Measurements from ENCODE around the gene NKAIN2. TPM values are rescaled to one million over a fixed set of nuclear protein-coding genes. Genes with fewer than 3 reads are reported as not detected.
"Not testable (repeated sequence)": the region's sequence is repeated elsewhere in the genome, so short reads cannot be mapped to it uniquely, and the experiment has no call there.

Gene NKAIN2
- polyA plus RNA-seq, 1 donor from 2014 or later: not detected

- H3K27ac Mint-ChIP-seq, H3K4me1 Mint-ChIP-seq, H3K4me3 Mint-ChIP-seq, H3K27me3 Mint-ChIP-seq, H3K36me3 Mint-ChIP-seq: not testable (repeated sequence)
- peaks cover 0 to 15% (median 2%) of the 10 kb centered on the region in 3 donors for H3K9me3 Mint-ChIP-seq
These were observed 934.1 kb downstream of the NKAIN2 start for GRCh38 chr6:124737804-124738203.

DNA sequence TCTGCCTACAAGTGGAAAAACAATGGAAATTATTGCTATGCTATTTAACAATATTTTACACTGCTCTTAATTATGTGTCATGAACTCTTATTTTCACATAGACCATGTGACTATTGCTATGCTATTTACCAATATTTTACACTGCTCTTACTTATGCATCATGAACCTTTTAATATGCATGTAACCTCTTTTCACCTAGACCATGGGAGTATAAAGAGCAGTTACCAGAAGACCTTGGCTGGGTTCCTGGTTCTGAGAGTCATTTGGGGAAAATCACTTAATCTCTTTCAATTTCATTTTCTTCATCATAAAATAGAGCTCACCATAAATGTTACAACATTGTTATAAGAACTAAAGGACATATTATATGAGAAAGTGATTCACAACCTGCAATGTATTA lies 934.8 kb downstream of the NKAIN2 start:
- Mint-ChIP-seq H3K9me3 (peaks cover 0 to 18% (median 2%) of the 10 kb centered on the region in 3 donors), H3K4me3 (no peak overlapping the region), H3K4me1 (no peaks in the 10 kb centered on the region), H3K27ac (no peak overlapping the region), H3K36me3 (no peaks in the 10 kb centered on the region), H3K27me3 (no peaks in the 10 kb centered on the region)

DNA sequence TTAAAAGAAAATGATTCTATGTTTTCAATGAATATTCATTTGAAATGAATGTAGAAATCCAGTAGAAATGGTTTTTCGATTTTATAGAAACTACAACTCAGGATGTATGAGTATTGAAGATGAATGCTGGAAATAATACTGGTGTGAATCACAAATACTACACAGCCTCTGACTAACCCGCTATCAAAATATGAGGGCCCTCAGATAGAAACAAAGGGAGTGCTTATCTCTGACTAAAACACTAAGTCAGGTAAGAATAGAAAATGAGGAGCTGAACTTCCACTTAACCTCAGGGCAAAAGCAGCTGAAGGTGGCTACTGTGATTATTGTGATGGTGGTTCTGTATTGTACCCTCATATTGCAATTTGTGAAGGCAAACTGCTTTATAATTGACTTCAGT lies 937.7 kb downstream of the NKAIN2 start:
- no peaks in the 10 kb centered on the region for H3K27me3 Mint-ChIP-seq
- peaks cover 0 to 20% (median 2%) of the 10 kb centered on the region in 3 donors for H3K9me3 Mint-ChIP-seq

GRCh38 chr6:124742971-124743370 lies 939.3 kb downstream of the NKAIN2 start:
- H3K4me3 Mint-ChIP-seq: no peak overlapping the region
- H3K27ac Mint-ChIP-seq: no peak overlapping the region
- H3K9me3 Mint-ChIP-seq: peaks cover 1 to 13% (median 2%) of the 10 kb centered on the region in 3 donors
- H3K4me1 Mint-ChIP-seq: no peaks in the 10 kb centered on the region
- H3K27me3 Mint-ChIP-seq: no peaks in the 10 kb centered on the region
- H3K36me3 Mint-ChIP-seq: no peaks in the 10 kb centered on the region

More for the DNA sequence above, 937.7 kb downstream of the NKAIN2 start:
- H3K27ac Mint-ChIP-seq: no peak overlapping the region
- H3K36me3 Mint-ChIP-seq: no peaks in the 10 kb centered on the region
- H3K4me3 Mint-ChIP-seq: no peak overlapping the region
- no peaks in the 10 kb centered on the region for H3K4me1 Mint-ChIP-seq

DNA sequence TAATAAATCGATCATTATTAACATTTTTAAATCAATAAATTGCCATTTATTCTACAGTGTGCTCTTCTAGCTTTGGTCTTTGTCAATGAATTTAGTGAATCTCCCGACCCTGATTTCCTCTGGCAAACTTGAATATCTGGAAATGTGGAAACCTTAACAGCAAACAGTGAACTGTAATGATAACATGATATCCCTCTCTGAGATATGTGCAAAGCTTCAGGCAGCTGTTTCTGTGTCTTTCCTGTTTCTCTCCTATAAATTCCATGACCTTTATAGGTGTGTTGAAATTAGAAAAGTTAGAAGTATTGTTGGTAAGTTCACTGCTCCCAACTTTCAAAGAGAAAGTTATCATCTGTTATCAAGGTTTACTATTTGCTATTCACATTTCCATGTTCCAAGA lies 939.8 kb downstream of the NKAIN2 start:
- peaks cover 1 to 13% (median 2%) of the 10 kb centered on the region in 3 donors for H3K9me3 Mint-ChIP-seq

DNA sequence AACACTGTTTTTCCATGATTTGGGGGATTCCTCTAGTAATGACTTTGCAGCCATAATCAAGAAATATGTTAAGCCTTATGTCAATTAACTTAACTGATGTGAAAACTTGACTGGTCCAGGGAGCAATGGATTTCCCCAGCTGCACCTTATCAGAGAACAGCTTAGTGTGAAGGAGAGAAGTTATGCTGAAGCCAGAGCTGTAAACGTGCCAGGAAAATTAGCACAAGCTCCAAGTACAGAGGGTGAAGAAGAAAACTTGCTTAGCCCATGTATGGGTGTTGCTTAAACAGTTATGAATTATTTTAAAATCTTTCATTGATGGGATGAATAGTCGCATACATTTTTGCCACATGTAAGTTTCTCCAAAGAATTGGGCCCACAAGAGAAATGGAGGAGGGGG lies 943.7 kb downstream of the NKAIN2 start:
- Mint-ChIP-seq H3K36me3 (peaks cover 1% of the 10 kb centered on the region), H3K27ac (no peak overlapping the region), H3K9me3 (peaks cover 1 to 5% (median 2%) of the 10 kb centered on the region in 3 donors), H3K27me3 (no peaks in the 10 kb centered on the region), H3K4me1 (no peaks in the 10 kb centered on the region), H3K4me3 (no peak overlapping the region)

More for the DNA sequence above, 939.8 kb downstream of the NKAIN2 start:
- H3K27ac Mint-ChIP-seq: no peak overlapping the region
- H3K4me1 Mint-ChIP-seq: no peaks in the 10 kb centered on the region
- no peaks in the 10 kb centered on the region for H3K27me3 Mint-ChIP-seq
- no peaks in the 10 kb centered on the region for H3K36me3 Mint-ChIP-seq
- H3K4me3 Mint-ChIP-seq: no peak overlapping the region

- H3K27ac Mint-ChIP-seq: no peak overlapping the region
- no peak overlapping the region for H3K4me3 Mint-ChIP-seq
- no peaks in the 10 kb centered on the region for H3K4me1 Mint-ChIP-seq
- H3K9me3 Mint-ChIP-seq: peaks cover 1 to 4% (median 3%) of the 10 kb centered on the region in 3 donors
- H3K27me3 Mint-ChIP-seq: no peaks in the 10 kb centered on the region
- peaks cover 1% of the 10 kb centered on the region for H3K36me3 Mint-ChIP-seq
These were observed 945.1 kb downstream of the NKAIN2 start for GRCh38 chr6:124748778-124749177.

DNA sequence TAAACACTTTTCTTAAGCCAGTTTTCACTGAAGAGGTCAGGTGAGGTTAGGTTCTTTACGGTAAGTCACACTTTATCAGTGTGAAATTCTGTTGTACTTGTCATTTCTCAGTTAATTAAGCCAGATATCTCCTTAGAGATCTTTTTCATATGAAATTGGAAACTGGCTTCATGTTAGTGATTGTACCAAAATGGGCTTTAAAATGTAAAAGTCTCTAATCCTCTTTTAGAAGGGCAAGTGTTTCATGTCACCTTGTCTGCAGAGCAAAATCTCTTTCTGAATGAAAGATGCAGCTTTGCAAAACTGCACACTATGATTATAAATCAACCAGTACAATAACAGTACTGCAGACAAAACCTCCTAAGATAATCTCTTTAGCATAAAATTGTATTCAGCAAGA lies 949.3 kb downstream of the NKAIN2 start:
- Mint-ChIP-seq H3K36me3 (peaks cover 1% of the 10 kb centered on the region), H3K27ac (no peak overlapping the region), H3K4me3 (no peak overlapping the region), H3K27me3 (no peaks in the 10 kb centered on the region), H3K9me3 (peaks cover 3 to 12% (median 5%) of the 10 kb centered on the region in 3 donors), H3K4me1 (no peaks in the 10 kb centered on the region)

DNA sequence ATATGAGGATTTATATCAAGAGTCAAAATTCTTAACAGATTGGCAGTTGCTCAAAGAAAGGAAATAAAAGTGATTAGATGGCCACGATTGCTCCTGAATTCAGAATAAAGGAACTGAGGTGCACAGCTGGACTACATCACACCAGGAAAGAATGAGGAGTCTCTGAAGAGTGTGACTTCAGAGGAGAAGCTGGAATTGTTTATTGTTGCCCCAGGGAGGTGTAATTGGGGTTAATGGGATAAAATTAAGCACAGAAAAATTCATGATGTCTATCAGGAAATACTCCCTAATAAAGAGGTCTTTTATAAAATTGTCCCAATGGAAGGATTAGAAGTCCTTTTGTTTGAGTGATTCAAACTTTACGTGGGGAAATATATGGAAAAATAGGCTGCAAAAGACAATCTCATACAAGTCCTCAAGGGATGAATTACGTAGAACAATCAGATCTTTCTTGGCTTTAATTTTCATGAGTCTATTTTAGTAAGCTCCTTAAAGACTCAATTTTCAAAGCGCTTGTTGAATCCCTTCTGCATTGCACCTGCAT lies 950.0 kb downstream of the NKAIN2 start:
- H3K9me3 Mint-ChIP-seq: peaks cover 3 to 13% (median 6%) of the 10 kb centered on the region in 3 donors
- no peaks in the 10 kb centered on the region for H3K4me1 Mint-ChIP-seq
- peaks cover 1% of the 10 kb centered on the region for H3K36me3 Mint-ChIP-seq
- no peak overlapping the region for H3K4me3 Mint-ChIP-seq
- no peaks in the 10 kb centered on the region for H3K27me3 Mint-ChIP-seq
- H3K27ac Mint-ChIP-seq: no peak overlapping the region

DNA sequence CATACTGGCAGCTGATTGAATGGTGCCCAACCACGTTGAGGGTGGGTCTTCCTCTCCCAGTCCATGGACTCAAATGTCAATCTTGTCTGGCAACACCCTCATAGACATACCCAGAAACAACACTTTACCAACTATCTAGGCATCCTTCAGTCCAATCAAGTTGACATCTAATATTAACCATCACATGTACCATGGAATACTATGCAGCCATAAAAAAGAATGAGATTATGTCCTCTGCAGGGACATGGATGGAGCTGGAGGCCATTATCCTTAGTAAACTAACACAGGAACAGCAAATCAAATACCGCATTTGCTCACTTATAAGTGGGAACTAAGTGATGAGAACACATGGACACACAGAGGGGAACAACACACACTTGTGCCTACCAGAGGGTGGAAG lies 951.7 kb downstream of the NKAIN2 start:
- Mint-ChIP-seq H3K27ac (no peak overlapping the region), H3K4me3 (no peak overlapping the region), H3K27me3 (no peaks in the 10 kb centered on the region), H3K36me3 (peaks cover under 1% of the 10 kb centered on the region), H3K9me3 (peaks cover 3 to 18% (median 8%) of the 10 kb centered on the region in 3 donors), H3K4me1 (no peaks in the 10 kb centered on the region)

- Mint-ChIP-seq H3K9me3 (peaks cover 0 to 18% (median 8%) of the 10 kb centered on the region in 3 donors), H3K36me3 (no peaks in the 10 kb centered on the region), H3K4me1 (no peaks in the 10 kb centered on the region), H3K27me3 (no peaks in the 10 kb centered on the region), H3K4me3 (no peak overlapping the region), H3K27ac (no peak overlapping the region)
These were observed 953.9 kb downstream of the NKAIN2 start for GRCh38 chr6:124757560-124757959.

DNA sequence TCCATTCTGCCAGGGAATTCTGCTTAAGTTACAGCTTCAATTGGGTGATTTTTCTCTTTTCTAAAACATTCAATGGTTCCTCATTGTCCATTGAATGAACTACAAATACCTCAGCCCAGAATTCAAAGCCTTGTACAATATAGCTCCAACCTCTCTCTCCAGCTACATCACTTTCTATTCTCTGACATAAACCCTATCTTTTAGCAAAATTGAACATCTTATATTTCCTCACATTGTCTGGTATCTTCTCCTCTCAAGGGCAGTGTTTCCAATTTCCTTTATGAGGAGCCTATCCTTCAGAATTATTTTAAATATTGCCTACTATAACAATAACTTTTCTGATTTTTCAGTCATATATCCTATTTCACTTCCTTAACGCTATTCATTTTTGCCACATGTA lies 955.0 kb downstream of the NKAIN2 start:
- Mint-ChIP-seq H3K4me1 (no peaks in the 10 kb centered on the region), H3K27me3 (no peaks in the 10 kb centered on the region), H3K27ac (no peak overlapping the region), H3K9me3 (peaks cover 0 to 14% (median 8%) of the 10 kb centered on the region in 3 donors), H3K36me3 (no peaks in the 10 kb centered on the region), H3K4me3 (no peak overlapping the region)

DNA sequence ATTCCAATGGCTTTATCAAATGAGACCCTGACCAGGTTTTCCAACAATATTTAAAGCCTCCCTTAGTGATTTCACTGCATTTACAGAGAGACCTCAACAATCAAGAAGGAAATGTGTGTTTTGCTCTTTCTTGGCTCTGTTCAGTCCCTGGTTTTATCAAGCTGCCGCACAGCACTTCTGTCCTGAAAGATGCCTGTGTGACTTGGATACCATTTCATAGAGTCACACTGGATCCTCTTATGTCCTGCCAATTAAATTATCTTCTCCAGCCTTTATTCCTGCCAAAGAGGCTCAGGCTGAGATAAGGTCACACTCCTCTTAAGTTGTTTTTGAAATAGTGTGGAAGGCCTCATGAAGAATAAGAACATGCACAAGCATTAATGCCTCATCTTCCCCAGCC lies 961.6 kb downstream of the NKAIN2 start:
- H3K4me1 Mint-ChIP-seq: no peaks in the 10 kb centered on the region
- H3K36me3 Mint-ChIP-seq: no peaks in the 10 kb centered on the region
- H3K9me3 Mint-ChIP-seq: no peaks in the 10 kb centered on the region
- H3K27ac Mint-ChIP-seq: no peak overlapping the region
- no peak overlapping the region for H3K4me3 Mint-ChIP-seq
- no peaks in the 10 kb centered on the region for H3K27me3 Mint-ChIP-seq

- no peak overlapping the region for H3K4me3 Mint-ChIP-seq
These were observed 964.6 kb downstream of the NKAIN2 start for GRCh38 chr6:124768224-124768623.

DNA sequence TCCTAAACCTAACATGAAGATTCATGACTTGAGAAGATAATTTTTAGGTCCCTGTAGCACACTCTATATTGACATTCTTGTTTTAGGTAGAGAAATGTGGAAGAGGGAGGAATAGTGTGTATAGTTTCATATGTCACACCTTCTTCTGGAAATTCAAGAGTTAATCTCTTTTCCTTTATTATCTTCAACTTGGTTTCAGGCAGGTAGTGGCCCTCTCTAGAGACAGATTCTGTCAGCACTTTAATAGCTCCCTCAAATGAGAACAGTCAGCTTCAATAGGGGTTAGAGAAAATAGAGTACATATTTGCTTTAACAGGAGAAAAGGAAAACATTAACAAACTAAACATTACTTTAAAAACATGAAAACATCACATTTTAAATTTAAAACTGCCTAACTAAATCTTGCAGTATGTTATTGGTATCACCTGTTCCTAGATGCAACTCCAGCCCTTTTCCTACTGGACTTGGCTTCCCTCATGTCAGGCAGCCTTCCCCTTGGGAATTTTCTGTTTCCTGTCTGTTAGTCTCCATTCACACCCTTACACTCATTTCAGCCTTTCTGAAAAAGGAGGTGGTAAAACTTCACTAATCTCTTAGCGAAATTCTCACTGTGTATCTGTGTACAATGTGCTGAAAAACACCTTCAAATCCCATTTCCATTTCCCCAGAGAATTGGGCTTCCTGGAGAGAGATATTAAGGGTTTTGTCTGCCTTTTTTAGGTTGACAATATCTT lies 966.3 kb downstream of the NKAIN2 start:
- H3K27me3 Mint-ChIP-seq: no peaks in the 10 kb centered on the region
- H3K36me3 Mint-ChIP-seq: no peaks in the 10 kb centered on the region
- no peaks in the 10 kb centered on the region for H3K9me3 Mint-ChIP-seq
- H3K27ac Mint-ChIP-seq: no peak overlapping the region
- H3K4me1 Mint-ChIP-seq: no peaks in the 10 kb centered on the region
- H3K4me3 Mint-ChIP-seq: no peak overlapping the region

More at GRCh38 chr6:124768224-124768623, 964.6 kb downstream of the NKAIN2 start:
- no peaks in the 10 kb centered on the region for H3K36me3 Mint-ChIP-seq
- H3K27ac Mint-ChIP-seq: no peak overlapping the region
- no peaks in the 10 kb centered on the region for H3K4me1 Mint-ChIP-seq
- H3K9me3 Mint-ChIP-seq: no peaks in the 10 kb centered on the region
- no peaks in the 10 kb centered on the region for H3K27me3 Mint-ChIP-seq

- H3K4me3 Mint-ChIP-seq: no peak overlapping the region
- H3K4me1 Mint-ChIP-seq: no peaks in the 10 kb centered on the region
- no peaks in the 10 kb centered on the region for H3K27me3 Mint-ChIP-seq
- H3K36me3 Mint-ChIP-seq: no peaks in the 10 kb centered on the region
- no peak overlapping the region for H3K27ac Mint-ChIP-seq
- H3K9me3 Mint-ChIP-seq: no peaks in the 10 kb centered on the region
These were observed 967.1 kb downstream of the NKAIN2 start for GRCh38 chr6:124770784-124771183.

Measured in IgD-negative memory B cell (primary cell).